ENCODE measurements around the gene TRIM13.
"Not testable (repeated sequence)": the region's sequence is repeated elsewhere in the genome, so short reads cannot be mapped to it uniquely, and the experiment has no call there.

Gene TRIM13

GRCh38 chr13:50033725-50034124, 36.9 kb downstream of the TRIM13 start:
- H3K4me3 ChIP-seq (ENCODE audit: low read depth, low read length): no peak overlapping the region
- TF ChIP-seq, protein P1, sequence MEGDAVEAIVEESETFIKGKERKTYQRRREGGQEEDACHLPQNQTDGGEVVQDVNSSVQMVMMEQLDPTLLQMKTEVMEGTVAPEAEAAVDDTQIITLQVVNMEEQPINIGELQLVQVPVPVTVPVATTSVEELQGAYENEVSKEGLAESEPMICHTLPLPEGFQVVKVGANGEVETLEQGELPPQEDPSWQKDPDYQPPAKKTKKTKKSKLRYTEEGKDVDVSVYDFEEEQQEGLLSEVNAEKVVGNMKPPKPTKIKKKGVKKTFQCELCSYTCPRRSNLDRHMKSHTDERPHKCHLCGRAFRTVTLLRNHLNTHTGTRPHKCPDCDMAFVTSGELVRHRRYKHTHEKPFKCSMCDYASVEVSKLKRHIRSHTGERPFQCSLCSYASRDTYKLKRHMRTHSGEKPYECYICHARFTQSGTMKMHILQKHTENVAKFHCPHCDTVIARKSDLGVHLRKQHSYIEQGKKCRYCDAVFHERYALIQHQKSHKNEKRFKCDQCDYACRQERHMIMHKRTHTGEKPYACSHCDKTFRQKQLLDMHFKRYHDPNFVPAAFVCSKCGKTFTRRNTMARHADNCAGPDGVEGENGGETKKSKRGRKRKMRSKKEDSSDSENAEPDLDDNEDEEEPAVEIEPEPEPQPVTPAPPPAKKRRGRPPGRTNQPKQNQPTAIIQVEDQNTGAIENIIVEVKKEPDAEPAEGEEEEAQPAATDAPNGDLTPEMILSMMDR (IDR thresholded peaks at IDR 0.05; ENCODE audit: borderline replicate concordance, insufficient read depth, low read depth, low read length): no peak

GRCh38 chr13:50037788-50038187, 40.9 kb downstream of the TRIM13 start:
- no peak overlapping the region for H3K4me3 ChIP-seq (ENCODE audit: low read depth, low read length)
- TF ChIP-seq, protein P1 (IDR thresholded peaks at IDR 0.05; ENCODE audit: borderline replicate concordance, insufficient read depth, low read depth, low read length): no peak

DNA sequence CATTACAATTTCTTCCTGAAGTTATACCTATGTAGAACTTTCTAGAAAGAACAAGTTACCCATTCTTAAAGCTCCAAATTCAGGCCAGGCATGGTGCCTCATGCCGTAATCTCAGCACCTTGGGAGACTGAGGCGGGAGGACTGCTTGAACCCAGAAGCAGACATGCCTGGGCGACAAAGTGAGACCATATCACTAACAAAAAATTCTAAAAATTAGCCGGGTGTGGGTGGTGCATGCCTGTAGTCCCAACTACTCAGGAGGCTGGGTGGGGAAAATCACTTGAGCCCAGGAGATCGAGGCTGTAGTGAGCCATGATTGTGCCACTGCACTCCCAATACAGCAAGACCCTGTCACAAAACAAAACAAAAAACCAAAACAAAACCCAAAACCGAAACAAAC, 41.4 kb downstream of the TRIM13 start:
- TF ChIP-seq, protein P1 (IDR thresholded peaks at IDR 0.05; ENCODE audit: borderline replicate concordance, insufficient read depth, low read depth, low read length): no peak
- no peak overlapping the region for H3K4me3 ChIP-seq (ENCODE audit: low read depth, low read length)

GRCh38 chr13:50052478-50052877, 55.6 kb downstream of the TRIM13 start:
- no peak overlapping the region for H3K4me3 ChIP-seq (ENCODE audit: low read depth, low read length)
- TF ChIP-seq, protein P1 (IDR thresholded peaks at IDR 0.05; ENCODE audit: borderline replicate concordance, insufficient read depth, low read depth, low read length): no peak

GRCh38 chr13:50053844-50054243, 57.0 kb downstream of the TRIM13 start:
- no peak overlapping the region for H3K4me3 ChIP-seq (ENCODE audit: low read depth, low read length)
- TF ChIP-seq, protein P1 (IDR thresholded peaks at IDR 0.05; ENCODE audit: borderline replicate concordance, insufficient read depth, low read depth, low read length): no peak

DNA sequence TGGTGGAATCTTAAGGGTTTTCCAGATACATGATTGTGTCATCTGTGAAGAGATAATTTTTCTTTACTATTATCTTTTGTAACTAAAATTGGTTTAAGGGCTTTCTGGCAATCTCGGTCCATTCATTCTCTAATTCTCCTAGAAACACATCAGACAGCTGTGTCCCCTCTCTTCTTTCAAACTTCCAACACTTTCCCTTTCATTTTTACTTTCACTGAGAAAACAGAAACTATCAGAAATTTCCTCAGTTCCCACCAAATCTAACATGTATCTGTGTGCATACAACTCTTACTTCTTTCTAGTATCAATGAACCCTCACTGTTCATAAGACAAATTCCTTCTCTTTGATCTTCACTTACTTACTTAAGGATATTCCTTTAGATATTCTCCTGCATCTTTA, 58.6 kb downstream of the TRIM13 start:
- no peak overlapping the region for H3K4me3 ChIP-seq (ENCODE audit: low read depth, low read length)
- TF ChIP-seq, protein P1 (IDR thresholded peaks at IDR 0.05; ENCODE audit: borderline replicate concordance, insufficient read depth, low read depth, low read length): no peak

DNA sequence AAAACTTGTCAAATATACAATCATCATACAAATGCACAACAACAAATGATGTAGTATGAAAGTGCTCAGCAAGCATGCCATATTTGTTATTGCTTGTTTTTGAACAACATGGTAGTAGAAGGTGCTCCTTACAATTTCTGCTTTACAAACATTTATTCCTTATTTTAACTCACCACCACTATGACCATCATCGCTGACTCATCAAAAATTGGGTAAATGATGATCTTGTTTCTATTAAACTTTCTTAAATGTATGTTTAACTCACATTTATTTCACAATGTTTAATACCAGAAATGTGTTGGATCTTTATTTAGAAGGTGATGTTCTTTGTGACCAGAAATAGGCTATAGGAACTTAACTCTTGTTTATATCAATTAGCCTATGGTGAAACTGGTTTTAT, 63.9 kb downstream of the TRIM13 start:
- no peak overlapping the region for H3K4me3 ChIP-seq (ENCODE audit: low read depth, low read length)
- TF ChIP-seq, protein P1 (IDR thresholded peaks at IDR 0.05; ENCODE audit: borderline replicate concordance, insufficient read depth, low read depth, low read length): no peak

DNA sequence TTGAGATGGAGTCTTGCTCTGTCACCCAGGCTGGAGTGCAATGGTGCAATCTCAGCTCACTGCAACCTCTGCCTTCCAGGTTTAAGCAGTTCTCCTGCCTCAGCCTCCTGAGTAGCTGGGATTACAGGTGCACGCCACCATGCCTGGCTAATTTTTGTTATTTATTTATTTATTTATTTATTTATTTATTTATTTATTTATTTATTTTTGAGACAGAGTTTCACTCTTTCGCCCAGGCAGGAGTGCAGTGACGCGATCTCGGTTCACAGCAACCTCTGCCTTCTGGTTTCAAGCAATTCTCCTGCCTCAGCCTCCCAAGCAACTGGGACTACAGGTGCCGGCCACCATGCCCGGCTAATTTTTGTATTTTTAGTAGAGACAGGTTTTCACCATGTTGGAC, 65.5 kb downstream of the TRIM13 start:
- H3K4me3 ChIP-seq (ENCODE audit: low read depth, low read length): not testable (repeated sequence)
